ENCODE measurements around the gene RCOR2.
"Not testable (repeated sequence)": the region's sequence is repeated elsewhere in the genome, so short reads cannot be mapped to it uniquely, and the experiment has no call there.

The RCOR2 gene

DNA sequence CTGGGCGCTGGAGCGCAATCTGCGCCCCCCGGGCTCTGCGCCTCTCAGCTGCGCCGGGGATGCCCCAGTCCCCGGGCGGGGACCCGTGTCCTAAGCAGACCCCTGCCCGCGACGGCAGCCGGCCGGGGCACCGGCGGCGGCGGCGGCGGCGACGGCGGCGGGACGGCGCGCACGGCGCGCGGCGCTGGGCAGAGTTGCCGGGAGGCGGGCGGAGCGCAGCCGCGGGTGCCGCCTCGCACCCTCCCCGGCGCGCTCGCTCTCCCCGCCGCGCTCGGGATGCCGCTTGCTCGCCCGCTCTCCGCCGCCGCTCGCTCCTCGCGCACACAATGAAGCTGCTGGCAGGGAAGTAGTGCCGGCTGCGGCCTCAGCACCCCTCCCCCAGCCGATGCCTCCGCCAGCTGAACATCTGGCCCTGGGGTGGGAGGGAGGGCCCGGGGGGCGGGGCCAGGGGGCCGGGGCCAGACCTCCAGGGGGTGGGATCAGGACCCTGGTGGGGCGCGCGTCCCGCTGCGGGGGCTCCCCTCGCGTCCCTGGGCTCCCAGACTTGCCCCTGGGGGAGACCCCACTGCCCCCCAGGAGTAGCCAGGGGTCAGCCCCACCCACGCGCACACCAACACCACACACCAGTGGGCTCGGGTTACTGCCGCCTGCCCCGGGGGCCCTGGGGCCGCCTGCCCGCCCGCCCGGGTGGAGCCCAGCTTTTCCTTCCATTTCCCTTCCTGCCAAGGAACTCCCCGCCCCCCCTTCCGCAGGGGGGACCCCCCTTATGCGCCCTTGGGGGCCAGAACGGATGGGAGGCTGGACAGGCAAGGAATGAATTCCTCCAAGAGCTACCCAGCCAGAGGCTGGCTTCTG, at the start of gene RCOR2:
TSS of gene RCOR2 (minus strand) at position 328 of the 855 bp plus-strand sequence. CDS start 708 bp downstream, outside the sequence.
- peak; percentile 70 for DNase-seq

GRCh38 chr11:63966444-63966843, 49.5 kb upstream of the RCOR2 start:
- no peak for DNase-seq

DNA sequence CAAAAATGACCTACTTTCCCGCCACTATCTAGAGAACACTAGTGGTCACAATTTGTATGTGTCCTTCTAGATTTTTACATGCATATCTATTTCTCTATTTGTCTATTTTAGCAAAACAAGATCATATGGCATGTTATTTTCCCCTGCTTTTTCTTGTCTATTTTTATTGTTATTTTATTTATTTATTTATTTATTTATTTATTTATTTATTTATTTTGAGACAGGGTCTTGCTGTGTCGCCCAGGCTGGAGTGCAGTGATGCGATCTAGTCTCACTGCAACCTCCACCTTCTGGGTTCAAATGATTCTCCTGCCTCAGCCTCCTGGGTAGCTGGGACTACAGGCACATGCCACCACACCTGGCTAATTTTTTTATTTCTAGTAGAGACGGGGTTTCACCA, 46.9 kb upstream of the RCOR2 start:
- DNase-seq, result not testable (repeated sequence)

GRCh38 chr11:63961608-63962412, 44.8 kb upstream of the RCOR2 start:
- DNase-seq, result no peak

DNA sequence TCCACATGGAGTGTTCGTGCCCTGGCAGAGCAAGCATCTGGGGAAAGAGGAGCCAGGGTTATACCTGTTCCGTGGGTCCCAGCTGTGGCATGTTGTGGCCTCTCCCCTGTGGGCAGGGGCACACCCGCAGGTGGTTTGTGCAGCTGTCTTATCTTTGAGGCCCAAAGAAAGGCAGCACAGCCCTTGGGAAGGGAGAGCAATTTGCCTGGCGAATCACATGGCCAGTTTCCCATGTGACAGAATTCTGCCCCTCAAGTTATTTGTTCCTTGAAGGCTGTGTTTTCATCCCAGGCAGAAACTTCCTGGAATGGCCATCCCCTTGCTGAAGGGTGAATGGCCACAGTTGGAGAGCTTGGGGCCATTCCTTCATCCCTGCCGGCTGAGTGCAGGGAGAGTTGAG, 41.0 kb upstream of the RCOR2 start:
- DNase-seq, result no peak

- DNase-seq, result no peak
Measured at GRCh38 chr11:63952570-63952969, 35.6 kb upstream of the RCOR2 start.

- no peak for DNase-seq
Measured at GRCh38 chr11:63951779-63952536, 35.0 kb upstream of the RCOR2 start.

- peak; percentile 52 for DNase-seq
Measured at GRCh38 chr11:63945477-63946163, 28.7 kb upstream of the RCOR2 start.

DNA sequence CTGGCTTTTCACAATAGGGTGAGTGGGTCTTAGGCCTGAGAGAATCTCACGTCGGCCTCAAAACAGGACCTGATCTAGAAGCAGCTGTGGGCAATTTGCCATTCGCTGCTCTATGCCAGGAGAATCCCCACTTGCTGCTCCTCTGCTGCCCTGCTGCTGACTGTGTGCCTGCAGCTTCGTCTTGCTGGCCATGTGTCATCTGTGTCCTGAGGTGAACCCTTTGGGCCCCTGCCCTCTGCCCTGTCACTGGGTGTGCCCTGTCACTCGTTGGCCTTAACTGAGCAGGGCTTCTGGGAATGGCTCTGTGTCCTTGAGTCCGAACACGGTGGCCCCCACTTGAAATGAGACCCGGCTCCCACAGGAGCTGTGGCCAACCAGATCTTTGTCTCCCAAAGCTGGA, 28.0 kb upstream of the RCOR2 start:
- no peak for DNase-seq

- DNase-seq, result no peak
Measured at GRCh38 chr11:63942803-63943202, 25.8 kb upstream of the RCOR2 start.

- DNase-seq, result no peak
Measured at GRCh38 chr11:63941901-63942300, 24.9 kb upstream of the RCOR2 start.

- no peak for DNase-seq
Measured at GRCh38 chr11:63940786-63941185, 23.8 kb upstream of the RCOR2 start.

DNA sequence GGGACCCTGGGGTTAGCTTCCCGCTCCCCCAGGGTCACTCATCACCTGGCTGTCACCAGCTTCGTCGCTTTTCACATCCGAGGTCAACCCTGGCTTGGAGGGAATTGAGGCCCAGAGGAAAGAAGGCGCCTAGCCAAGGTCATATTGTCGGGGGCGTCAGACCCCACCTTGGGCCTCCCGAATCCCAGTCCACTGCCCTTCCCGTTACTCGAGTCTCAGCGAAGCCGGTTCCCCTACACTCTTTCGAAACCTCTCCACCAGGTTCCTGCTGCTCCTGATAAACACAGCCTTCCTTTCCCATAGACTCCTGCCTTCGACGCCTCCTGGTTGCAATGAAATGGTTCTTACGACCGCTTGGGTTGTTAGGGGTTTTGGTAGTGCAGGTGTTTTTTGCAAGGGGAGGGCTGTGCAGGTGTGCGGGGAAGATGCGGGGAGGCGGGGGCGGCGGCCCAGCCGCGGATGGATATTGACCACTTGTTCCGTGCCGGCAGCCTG, 22.5 kb upstream of the RCOR2 start:
- no peak for DNase-seq

DNA sequence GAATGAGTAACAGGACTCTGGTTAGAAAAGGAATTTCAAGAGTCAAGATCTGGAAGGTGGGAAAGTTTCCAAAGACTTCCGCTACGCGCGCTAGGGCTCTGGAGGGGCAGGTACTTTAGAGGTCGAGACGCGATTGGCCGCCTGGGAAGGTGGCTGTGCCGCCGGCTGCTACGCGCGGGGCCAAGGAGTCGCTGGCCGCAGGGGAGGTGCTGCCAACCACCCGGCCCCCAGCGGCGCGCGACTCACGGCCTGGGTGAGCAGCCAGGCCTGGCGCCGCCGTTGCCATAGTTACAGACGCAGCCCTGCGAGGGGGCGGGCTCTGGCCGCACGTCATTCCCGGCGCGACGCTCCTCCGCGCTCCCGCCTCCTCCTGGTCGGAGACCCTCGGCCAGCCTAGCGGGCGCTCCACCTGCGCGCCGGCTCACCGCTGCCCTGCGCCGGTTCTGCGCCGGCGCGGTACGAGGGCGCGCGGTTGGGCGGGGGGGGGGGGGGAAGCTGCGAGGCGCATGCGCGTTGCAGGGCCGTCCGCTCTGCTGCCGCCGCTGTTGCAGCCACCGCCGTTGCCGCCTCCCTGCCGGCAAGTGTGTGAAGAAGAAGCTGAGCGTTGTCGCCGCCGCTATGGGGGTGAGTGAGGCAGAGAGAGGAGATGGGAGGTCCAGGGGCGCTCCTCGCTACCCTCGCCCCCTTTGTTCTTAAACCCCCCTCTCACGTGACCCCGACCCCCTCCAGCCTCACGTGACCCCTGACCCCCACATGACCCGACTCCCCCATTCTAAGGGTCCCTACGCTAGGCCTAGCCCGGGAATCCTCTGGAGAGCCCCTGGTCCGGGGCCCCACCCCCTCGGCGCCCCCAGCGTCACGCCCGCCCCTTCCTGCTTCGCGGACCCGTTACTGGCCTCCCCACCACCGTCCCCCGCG, 21.8 kb upstream of the RCOR2 start, which contains the start of gene NAA40:
TSS of gene NAA40 (plus strand) at position 524 of the 918 bp plus-strand sequence. CDS start at position 619, 95 bp downstream.
- peak; percentile 90 for DNase-seq

DNA sequence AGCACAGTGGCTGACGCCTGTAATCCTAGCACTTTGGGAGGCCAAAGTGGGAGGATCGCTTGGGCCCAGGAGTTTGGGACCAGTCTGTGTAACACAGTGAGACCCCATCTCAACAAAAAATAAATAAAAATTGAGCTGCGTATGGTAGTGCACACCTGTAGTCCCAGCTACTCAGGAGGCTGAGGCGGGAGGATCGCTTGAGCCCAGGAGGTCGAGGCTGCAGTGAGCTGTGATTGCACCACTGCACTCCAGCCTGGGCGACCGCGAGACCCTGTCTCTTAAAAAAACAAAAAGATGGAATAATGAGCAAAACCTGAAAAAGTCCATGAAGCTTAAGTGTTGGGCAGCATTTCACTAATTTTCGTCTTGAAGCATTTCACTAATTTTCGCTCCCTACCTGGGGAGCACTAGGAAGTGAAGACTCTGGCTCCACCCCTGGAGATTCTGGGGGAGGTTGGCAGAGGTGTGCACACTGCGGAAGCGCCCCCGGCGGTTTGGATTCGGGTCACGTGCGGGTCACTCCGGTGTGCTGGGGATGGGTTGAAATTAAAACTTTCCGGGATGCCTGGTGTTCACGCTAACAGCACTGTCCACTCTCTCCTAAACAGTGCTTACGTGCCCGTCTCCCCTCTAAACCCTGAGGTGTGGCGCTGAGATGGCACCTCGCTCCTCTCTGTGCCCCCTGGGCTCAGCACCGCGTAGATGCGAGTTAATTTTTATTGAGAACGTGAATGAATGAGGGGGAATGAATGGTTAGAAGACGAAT, 20.9 kb upstream of the RCOR2 start:
- no peak for DNase-seq

- DNase-seq, result no peak
Measured at GRCh38 chr11:63933459-63933858, 16.5 kb upstream of the RCOR2 start.

GRCh38 chr11:63931876-63932275, 14.9 kb upstream of the RCOR2 start:
- no peak for DNase-seq

- no peak for DNase-seq
Measured at GRCh38 chr11:63931045-63931444, 14.1 kb upstream of the RCOR2 start.

GRCh38 chr11:63929616-63930015, 12.7 kb upstream of the RCOR2 start:
- DNase-seq, result no peak

DNA sequence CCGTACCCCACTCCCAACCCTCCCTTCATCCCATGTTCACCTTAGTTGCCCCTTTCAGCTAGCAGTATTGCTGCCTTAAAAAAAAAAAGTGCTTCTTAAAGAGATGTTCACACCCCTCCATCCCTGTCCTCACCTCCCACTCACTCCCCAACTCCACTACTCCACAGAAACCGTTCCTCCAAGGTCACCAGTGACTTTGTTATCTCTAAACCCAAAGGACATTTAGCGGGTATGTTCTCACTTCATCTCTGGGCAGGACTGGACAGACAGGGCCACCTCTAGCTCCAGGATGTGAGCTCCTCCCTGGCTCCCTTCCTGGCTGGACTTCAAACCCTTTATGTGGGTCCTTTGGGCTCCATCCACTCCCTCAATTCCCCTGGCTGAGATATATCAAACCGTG, 6.4 kb upstream of the RCOR2 start:
- no peak for DNase-seq
